Caki2 (cell line): ENCODE results near the gene ANTXRL. TPM values are rescaled to one million over a fixed set of nuclear protein-coding genes. Genes with fewer than 3 reads are reported as not detected.
"Not testable (repeated sequence)": the region's sequence is repeated elsewhere in the genome, so short reads cannot be mapped to it uniquely, and the experiment has no call there.

ENCODE experiments used
- DNase-seq: peaks from one replicate; pipeline ENCODE4 v3.0.0-alpha.2; 2015; ENCODE audit warnings: low read depth
- in situ Hi-C: cut with HindIII; loops from 2 replicates; pipeline ENCODE4 v1.10.0; 2016; ENCODE audit warnings: low sequenced_read_pairs, low pct_unique_long_range_greater_than_20kb, mixed read lengths
- total RNA-seq: library from RNA; depleted of rRNA; stranded (reverse); fragments of >200 nt; shearing (Covaris generic); gene quantifications from 2 replicates; pipeline ENCODE4 v1.2.3, GENCODE V29; 2014; ENCODE audit warnings: low replicate concordance; rRNA removed

ANTXRL gene
- total RNA-seq: not detected in 2 replicates

GRCh38 chr10:46286991-46287693, at the start of gene ANTXRL:
ANTXRL (plus strand) TSS chr10:46286997; CDS start chr10:46287263, 266 bp downstream.
- in situ Hi-C loops: no loop called here
- DNase-seq: no peak

GRCh38 chr10:46237815-46238510, 48.8 kb upstream of the ANTXRL start:
- no peak for DNase-seq
- in situ Hi-C loops: no loop called here

- no peak for DNase-seq
- in situ Hi-C loops: no loop called here
Observed at GRCh38 chr10:46239247-46239646, 47.5 kb upstream of the ANTXRL start.

GRCh38 chr10:46239993-46240683, 46.7 kb upstream of the ANTXRL start:
- DNase-seq: no peak
- in situ Hi-C loops: no loop called here

GRCh38 chr10:46240684-46241565, 45.9 kb upstream of the ANTXRL start:
- no peak for DNase-seq
- in situ Hi-C loops: no loop called here

GRCh38 chr10:46245381-46245900, 41.4 kb upstream of the ANTXRL start:
- in situ Hi-C loops: no loop called here
- no peak for DNase-seq

GRCh38 chr10:46246400-46247180, 40.2 kb upstream of the ANTXRL start:
- DNase-seq, in situ Hi-C loops: not testable (repeated sequence)

GRCh38 chr10:46247181-46247475, 39.7 kb upstream of the ANTXRL start:
- in situ Hi-C loops: no loop called here
- DNase-seq: no peak

- no peak for DNase-seq
- in situ Hi-C loops: no loop called here
Observed at GRCh38 chr10:46247808-46248569, 38.8 kb upstream of the ANTXRL start.

GRCh38 chr10:46248651-46249146, 38.1 kb upstream of the ANTXRL start:
- no peak for DNase-seq
- in situ Hi-C loops: no loop called here

- in situ Hi-C loops, DNase-seq: not testable (repeated sequence)
Observed at GRCh38 chr10:46249617-46250344, 37.0 kb upstream of the ANTXRL start.

GRCh38 chr10:46250481-46250880, 36.3 kb upstream of the ANTXRL start:
- DNase-seq: no peak
- in situ Hi-C loops: no loop called here

- no peak for DNase-seq
- in situ Hi-C loops: no loop called here
Observed at GRCh38 chr10:46250898-46251856, 35.6 kb upstream of the ANTXRL start.

- DNase-seq: no peak
- in situ Hi-C loops: no loop called here
Observed at GRCh38 chr10:46251857-46252847, 34.6 kb upstream of the ANTXRL start.
